Spleen (tissue), 11 donors: ENCODE results near the gene SPDEF. TPM values are rescaled to one million over a fixed set of nuclear protein-coding genes. Genes with fewer than 3 reads are reported as not detected.

Source experiments
- DNase-seq: peaks from one replicate; pipeline ENCODE4 v3.0.0-alpha.2; 2020
- H3K27ac ChIP-seq, 8 donors: fragments of 200-600 bp; sonication (generic) in 7 of 8; 1 replicate in 4 of 8; 2 replicates in 4 of 8; pipeline versions ENCODE4 v1.5.0 to v1.8.0; 2016 to 2021; ENCODE audit warnings: inconsistent platforms in 4 of 8, mild to moderate bottlenecking in 4 of 8, moderate library complexity in 1 of 8
- H3K27me3 ChIP-seq, 7 donors: fragments of 200-600 bp; sonication (generic) in 6 of 7; replicated peaks in 1 of 7; 1 replicate in 4 of 7; 2 replicates in 3 of 7; pipeline versions ENCODE4 v1.5.0 to v1.8.0; 2016 to 2021; ENCODE audit warnings: inconsistent platforms in 3 of 7, mild to moderate bottlenecking in 1 of 7
- H3K36me3 ChIP-seq, 6 donors: fragments of 200-600 bp; sonication (generic) in 5 of 6; 1 replicate in 4 of 6; 2 replicates in 2 of 6; pipeline versions ENCODE4 v1.5.0 to v1.8.0; 2016 to 2021; ENCODE audit warnings: inconsistent platforms in 2 of 6
- H3K4me1 ChIP-seq, 6 donors: fragments of 200-600 bp; sonication (generic) in 5 of 6; 1 replicate in 3 of 6; 2 replicates in 3 of 6; pipeline versions ENCODE4 v1.5.0 to v1.8.0; 2016 to 2021; ENCODE audit warnings: inconsistent platforms in 3 of 6
- H3K4me3 ChIP-seq, 8 donors: fragments of 200-600 bp; sonication (generic) in 7 of 8; 1 replicate in 4 of 8; 2 replicates in 4 of 8; pipeline versions ENCODE4 v1.5.0 to v1.8.0; 2016 to 2021; ENCODE audit warnings: inconsistent platforms in 4 of 8, mild to moderate bottlenecking in 4 of 8, moderate library complexity in 2 of 8
- H3K9me3 ChIP-seq, 8 donors: fragments of 200-600 bp; sonication (generic) in 7 of 8; 1 replicate in 4 of 8; 2 replicates in 4 of 8; pipeline versions ENCODE4 v1.5.0 to v1.8.0; 2016 to 2021; ENCODE audit warnings: inconsistent platforms in 4 of 8
- CTCF ChIP-seq, 11 experiments: fragments of 200-600 bp in 7 of 11; fragments of 450-650 bp in 4 of 11; sonication (generic) in 4 of 11; IDR thresholded peaks in 8 of 11; conservative IDR thresholded peaks in 3 of 11; 1 replicate in 7 of 11; 2 replicates in 4 of 11; pipeline versions ENCODE4 v1.4.0 to v1.8.0; 2016 to 2021; ENCODE audit warnings: antibody characterized with exemption in 11 of 11, inconsistent platforms in 4 of 11, mild to moderate bottlenecking in 1 of 11
- POLR2A ChIP-seq, 3 donors: fragments of 450-650 bp; IDR thresholded peaks; one replicate each; pipeline ENCODE4 v1.5.1; 2017; ENCODE audit warnings: antibody characterized with exemption in 3 of 3, mild to moderate bottlenecking in 1 of 3
- POLR2AphosphoS5 ChIP-seq, 3 donors: sonication (generic); formaldehyde crosslinking; IDR thresholded peaks; one replicate each; pipeline ENCODE4 v1.5.1; 2017; ENCODE audit warnings: antibody characterized with exemption in 3 of 3
- WGBS, 5 donors: extraction: QIAGEN DNeasy Blood & Tissue Kit in 3 of 5; methylation state at CpG; one replicate each; pipeline versions ENCODE4 v1.1.5 to v1.1.7; 2013 to 2018; 5-methylcytosine and 5-hydroxymethylcytosine counted together
- intact Hi-C: fragments of 100-400 bp; cut with DNase I; formaldehyde crosslinking; loops from one replicate; pipeline ENCODE4 v1.15.0; 2023; ENCODE audit warnings: low total_unique reads
- polyA plus RNA-seq, 3 donors: library from polyadenylated mRNA; stranded (reverse); fragments of 200-250 nt; gene quantifications; one replicate each; pipeline ENCODE4 v1.2.1, GENCODE V29; 2013
- total RNA-seq, 7 donors: library from RNA; depleted of rRNA in 3 of 7; stranded (reverse); fragments of >200 nt in 3 of 7; fragmentation: NEBNext Ultra II Directional in 4 of 7; extraction: Animal tissue kit (Norgen Biotek cat#: 25700) in 4 of 7; gene quantifications; one replicate each; pipeline versions ENCODE4 v1.1.0 to v1.2.1, GENCODE V29; 2016 to 2021
- donor health status: healthy with polysubstance abuse.
- donor health status: DM: no; HTN: no; CAD: no; lungs with moderate emphysema.
- donor health status: DM: no; HTN: no; CAD: no.
- donor health status: Bipolar disorder and iron deficiency.
- donor health status: healthy.
- donor health status: DM: no; HTN: no; CAD: no.
- donor health status: DM: yes; HTN: yes; CAD: no.

The SPDEF gene
- total and polyA plus RNA-seq, 10 donors = 0.03 to 0.32 (median 0.13) TPM; not detected in 7

- no peaks in the 10 kb centered on the region for H3K9me3 ChIP-seq
- DNase-seq = no peak
- peaks cover 0 to 9% (median 2%) of the 10 kb centered on the region in 6 donors for H3K4me1 ChIP-seq
- H3K4me3 ChIP-seq = no peak overlapping the region
- H3K36me3 ChIP-seq = peaks cover 0 to 64% (median 27%) of the 10 kb centered on the region in 6 donors
- TF ChIP-seq POLR2A (IDR thresholded peaks at IDR 0.05) (no peak), POLR2AphosphoS5 (IDR thresholded peaks at IDR 0.05) (no peak), CTCF (IDR thresholded peaks at IDR 0.05 in 8 of 11, conservative IDR thresholded peaks at IDR 0.05 in 3 of 11) (no peak)
- intact Hi-C loops = loop anchor here (10.0 kb wide), 1 partner anchor 122 kb away; the partner anchor contains the start of gene PACSIN1
- 90 to 100% (median 95%) methylated on average over 2 to 5 of the region's 5 CpGs for WGBS, 5 donors
- H3K27ac ChIP-seq = no peak overlapping the region
- no peaks in the 10 kb centered on the region for H3K27me3 ChIP-seq
Observed at GRCh38 chr6:34586327-34587040, 30.4 kb upstream of the SPDEF start.

GRCh38 chr6:34585512-34586061 is 29.5 kb upstream of the SPDEF start:
- TF ChIP-seq CTCF (IDR thresholded peaks at IDR 0.05 in 8 of 11, conservative IDR thresholded peaks at IDR 0.05 in 3 of 11) = no peak
- TF ChIP-seq POLR2A (IDR thresholded peaks at IDR 0.05) = no peak
- TF ChIP-seq POLR2AphosphoS5 (IDR thresholded peaks at IDR 0.05) = no peak
- intact Hi-C loops = loop anchor here (10.0 kb wide), 1 partner anchor 121 kb away; the partner anchor contains the start of gene PACSIN1
- no peak for DNase-seq

GRCh38 chr6:34585108-34585507 is 29.0 kb upstream of the SPDEF start:
- Histone ChIP-seq H3K4me1 (no peaks in the 10 kb centered on the region), H3K27ac (no peak overlapping the region), H3K36me3 (peaks cover 0 to 61% (median 26%) of the 10 kb centered on the region in 6 donors), H3K4me3 (no peak overlapping the region), H3K9me3 (no peaks in the 10 kb centered on the region), H3K27me3 (no peaks in the 10 kb centered on the region)
- DNase-seq = no peak
- 67 to 88% (median 84%) methylated on average over 2 of the region's 2 CpGs for WGBS, 5 donors
- TF ChIP-seq CTCF (IDR thresholded peaks at IDR 0.05 in 8 of 11, conservative IDR thresholded peaks at IDR 0.05 in 3 of 11) (no peak), POLR2AphosphoS5 (IDR thresholded peaks at IDR 0.05) (no peak), POLR2A (IDR thresholded peaks at IDR 0.05) (no peak)
- intact Hi-C loops = loop anchor here (10.0 kb wide), 1 partner anchor 120 kb away; the partner anchor contains the start of gene PACSIN1

More at GRCh38 chr6:34585512-34586061, 29.5 kb upstream of the SPDEF start:
- 82 to 91% (median 83%) methylated on average over 4 of the region's 4 CpGs for WGBS, 5 donors
- H3K27ac ChIP-seq = no peak overlapping the region
- H3K4me3 ChIP-seq = no peak overlapping the region
- H3K27me3 ChIP-seq = no peaks in the 10 kb centered on the region
- no peaks in the 10 kb centered on the region for H3K9me3 ChIP-seq
- peaks cover 0 to 64% (median 27%) of the 10 kb centered on the region in 6 donors for H3K36me3 ChIP-seq
- no peaks in the 10 kb centered on the region for H3K4me1 ChIP-seq

GRCh38 chr6:34584694-34585093 is 28.6 kb upstream of the SPDEF start:
- intact Hi-C loops = loop anchor here (10.0 kb wide), 1 partner anchor 120 kb away; the partner anchor contains the start of gene PACSIN1
- Histone ChIP-seq H3K27ac (no peak overlapping the region), H3K4me3 (no peak overlapping the region), H3K27me3 (no peaks in the 10 kb centered on the region), H3K36me3 (peaks cover 0 to 57% (median 21%) of the 10 kb centered on the region in 6 donors), H3K4me1 (no peaks in the 10 kb centered on the region), H3K9me3 (no peaks in the 10 kb centered on the region)
- 82 to 93% (median 92%) methylated on average over 9 of the region's 9 CpGs for WGBS, 5 donors
- no peak for DNase-seq
- TF ChIP-seq POLR2AphosphoS5 (IDR thresholded peaks at IDR 0.05) (peak in 1 of 3 donors; percentile 10), POLR2A (IDR thresholded peaks at IDR 0.05) (no peak)
